HUES48 (cell line): ENCODE measurements around the gene SPINK5.

ENCODE experiments used
- H3K27ac ChIP-seq: one replicate; pipeline ENCODE4 v1.7.0; 2013; ENCODE audit warnings: low read depth, low read length, inconsistent platforms
- H3K27me3 ChIP-seq: 2 replicates; pipeline ENCODE4 v1.6.1; 2013; ENCODE audit warnings: mild to moderate bottlenecking, low read length; ENCODE audit not compliant: control insufficient read depth, insufficient read depth
- H3K36me3 ChIP-seq: 2 replicates; pipeline ENCODE4 v1.6.1; 2013; ENCODE audit warnings: low read length; ENCODE audit not compliant: control insufficient read depth, insufficient read depth
- H3K4me1 ChIP-seq: 2 replicates; pipeline ENCODE4 v1.6.1; 2013; ENCODE audit warnings: mild to moderate bottlenecking, low read length; ENCODE audit not compliant: control insufficient read depth, insufficient read depth
- H3K4me3 ChIP-seq: 2 replicates; pipeline ENCODE4 v1.5.1; 2013; ENCODE audit warnings: mild to moderate bottlenecking, low read depth, low read length
- H3K9ac ChIP-seq: 2 replicates; pipeline ENCODE4 v1.6.1; 2013; ENCODE audit warnings: mild to moderate bottlenecking, low read depth, low read length, moderate library complexity
- H3K9me3 ChIP-seq: 2 replicates; pipeline ENCODE4 v1.6.1; 2013; ENCODE audit warnings: low read length; ENCODE audit not compliant: control insufficient read depth, insufficient read depth

SPINK5 gene

DNA sequence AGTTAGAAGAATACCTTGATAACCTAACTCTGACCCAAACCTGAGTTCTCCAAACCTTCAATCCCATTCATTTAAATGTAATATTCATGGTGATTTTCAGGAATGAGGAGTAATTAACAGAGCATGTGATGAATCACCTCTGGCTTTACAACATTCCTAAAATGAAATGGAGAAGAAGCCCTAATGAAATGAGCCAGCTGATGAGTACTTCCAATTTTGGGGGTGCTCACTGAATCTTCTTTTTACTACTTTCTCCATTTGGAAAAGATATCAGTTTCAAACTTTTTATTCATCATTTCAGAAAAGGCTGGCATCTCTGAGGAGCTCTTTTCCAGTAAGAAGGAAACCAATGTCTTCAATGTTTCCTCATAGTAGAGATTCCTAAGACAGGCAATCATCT is 2.9 kb upstream of the SPINK5 start:
- peaks cover 3% of the 10 kb centered on the region; the same call in 1 of the 2 replicates for H3K36me3 ChIP-seq

DNA sequence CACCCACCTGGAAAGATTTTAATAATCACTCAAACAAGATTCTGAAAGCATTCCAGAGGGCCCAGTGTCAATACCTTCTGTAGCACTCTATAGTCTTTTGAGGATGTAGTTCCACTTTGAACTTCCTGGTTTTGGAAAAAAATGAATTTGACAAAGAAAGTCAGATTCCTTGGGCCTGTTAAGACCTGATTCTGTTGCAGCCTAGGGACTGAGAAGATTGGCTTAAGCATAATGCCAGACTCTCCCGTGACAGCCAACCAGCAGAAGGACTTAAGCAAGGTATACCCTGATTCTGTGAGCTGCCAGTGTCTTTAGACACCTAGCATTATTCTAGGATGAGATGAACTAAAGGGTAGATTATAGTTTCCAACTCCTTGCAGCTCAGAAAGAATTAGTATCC is 6.8 kb downstream of the SPINK5 start:
- H3K4me1 ChIP-seq, result peaks cover 11% of the 10 kb centered on the region; the same call in 1 of the 2 replicates
- H3K9me3 ChIP-seq, result no peaks in the 10 kb centered on the region
- H3K36me3 ChIP-seq, result 0 out of 2 replicates have a peak, but pooled peaks cover 1% of the 10 kb centered on the region
- H3K9ac ChIP-seq, result no peak overlapping the region
- H3K4me3 ChIP-seq, result no peak overlapping the region
- H3K27ac ChIP-seq, result no peak overlapping the region
- H3K27me3 ChIP-seq, result no peaks in the 10 kb centered on the region

More for the DNA sequence above, 2.9 kb upstream of the SPINK5 start:
- Histone ChIP-seq H3K9ac (no peak overlapping the region), H3K27me3 (no peaks in the 10 kb centered on the region), H3K9me3 (peaks cover 9% of the 10 kb centered on the region), H3K27ac (no peak overlapping the region), H3K4me3 (no peak overlapping the region), H3K4me1 (no peaks in the 10 kb centered on the region)

DNA sequence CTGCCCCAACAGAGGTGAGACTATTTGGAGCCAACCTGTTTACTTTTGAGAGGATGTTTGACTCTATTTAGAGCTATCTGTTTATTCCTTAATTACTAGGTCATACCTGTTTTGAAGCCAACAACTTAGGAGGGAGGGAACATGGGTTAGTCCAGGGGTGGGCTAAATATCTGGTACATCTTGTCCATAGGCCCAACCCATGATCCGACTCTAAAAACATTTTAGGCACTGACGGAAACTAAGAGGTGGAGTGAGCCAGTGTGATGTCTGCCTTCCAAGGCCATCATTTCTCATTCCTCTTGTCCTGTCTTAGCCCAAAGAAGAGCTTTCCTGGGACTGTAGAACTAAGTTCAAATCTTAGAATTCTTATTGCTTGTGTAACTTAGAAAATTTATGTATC is 8.4 kb downstream of the SPINK5 start:
- H3K4me3 ChIP-seq, result no peak overlapping the region
- H3K4me1 ChIP-seq, result peaks cover 11% of the 10 kb centered on the region; the same call in 1 of the 2 replicates
- no peaks in the 10 kb centered on the region for H3K27me3 ChIP-seq
- H3K9me3 ChIP-seq, result no peaks in the 10 kb centered on the region
- H3K27ac ChIP-seq, result no peak overlapping the region
- no peaks in the 10 kb centered on the region for H3K36me3 ChIP-seq
- H3K9ac ChIP-seq, result no peak overlapping the region

DNA sequence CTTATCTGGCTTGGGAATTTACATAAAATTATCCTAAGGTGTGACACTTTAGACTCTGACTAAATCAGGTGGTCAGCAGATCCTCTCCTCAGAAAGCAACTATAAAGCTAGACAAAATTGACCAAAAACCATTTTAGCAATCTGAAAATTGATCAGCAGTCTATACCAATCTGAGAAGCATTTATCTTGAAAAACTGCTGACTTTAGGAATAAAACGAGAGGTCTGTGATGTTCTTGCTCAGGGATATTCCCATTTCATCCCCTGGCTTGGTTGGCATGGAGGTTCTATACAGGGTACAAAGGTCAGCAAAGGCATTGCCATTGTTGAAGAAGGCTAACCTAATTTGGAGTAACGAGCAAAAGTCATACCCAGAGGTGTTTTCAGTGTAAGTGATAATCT is 11.7 kb downstream of the SPINK5 start:
- Histone ChIP-seq H3K9me3 (no peaks in the 10 kb centered on the region), H3K27me3 (no peaks in the 10 kb centered on the region), H3K4me3 (no peak overlapping the region), H3K9ac (no peak overlapping the region), H3K36me3 (no peaks in the 10 kb centered on the region), H3K27ac (no peak overlapping the region), H3K4me1 (peaks cover 7% of the 10 kb centered on the region; the same call in 1 of the 2 replicates)

- Histone ChIP-seq H3K9me3 (no peaks in the 10 kb centered on the region), H3K4me1 (no peaks in the 10 kb centered on the region), H3K27me3 (no peaks in the 10 kb centered on the region)
Observed at GRCh38 chr5:148083203-148083602, 19.4 kb downstream of the SPINK5 start.

DNA sequence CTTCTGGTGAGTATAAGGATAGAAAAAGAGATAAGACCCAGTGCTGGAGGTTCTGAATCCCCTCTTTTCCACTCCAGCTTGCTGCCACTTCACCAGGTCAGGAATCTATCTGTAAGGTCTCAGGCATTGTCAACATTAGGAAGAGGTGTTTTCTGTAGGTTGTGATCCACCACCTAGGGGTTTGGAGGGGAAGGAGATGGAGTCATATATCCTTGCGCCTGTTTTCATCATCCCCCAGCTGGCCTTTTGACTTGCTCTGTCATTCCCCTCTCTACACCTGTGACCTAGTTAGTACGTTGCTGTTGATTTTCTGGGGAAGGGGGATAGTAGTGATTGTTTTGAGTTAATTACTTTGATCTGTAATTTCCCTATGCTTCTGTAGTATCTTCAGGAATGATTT is 20.5 kb downstream of the SPINK5 start:
- Histone ChIP-seq H3K9me3 (no peaks in the 10 kb centered on the region), H3K27ac (no peak overlapping the region), H3K4me1 (no peaks in the 10 kb centered on the region), H3K4me3 (no peak overlapping the region), H3K9ac (no peak overlapping the region), H3K36me3 (no peaks in the 10 kb centered on the region), H3K27me3 (no peaks in the 10 kb centered on the region)

More at GRCh38 chr5:148083203-148083602, 19.4 kb downstream of the SPINK5 start:
- no peaks in the 10 kb centered on the region for H3K36me3 ChIP-seq
- no peak overlapping the region for H3K4me3 ChIP-seq
- H3K9ac ChIP-seq, result no peak overlapping the region
- no peak overlapping the region for H3K27ac ChIP-seq

DNA sequence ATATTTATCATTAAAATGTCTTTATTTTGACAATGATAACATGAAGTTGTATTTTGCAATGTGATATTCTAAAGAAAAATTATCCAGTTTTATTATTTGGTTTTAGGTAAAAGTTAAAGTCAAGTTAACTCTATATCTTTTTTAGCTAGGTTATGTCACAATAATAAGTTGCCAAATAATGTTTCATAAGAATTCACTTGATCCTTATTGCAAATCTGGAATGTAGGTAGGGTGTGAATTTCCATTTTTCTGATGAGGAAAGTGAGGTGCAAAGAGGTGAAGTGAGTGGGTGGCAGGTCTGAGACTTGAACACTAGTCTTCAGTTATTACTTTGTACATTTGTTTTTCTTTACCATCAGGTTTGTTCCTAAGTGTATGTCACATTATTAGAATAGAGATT is 21.5 kb downstream of the SPINK5 start:
- Histone ChIP-seq H3K9me3 (no peaks in the 10 kb centered on the region), H3K27ac (no peak overlapping the region), H3K36me3 (no peaks in the 10 kb centered on the region), H3K27me3 (no peaks in the 10 kb centered on the region), H3K4me1 (peaks cover 5% of the 10 kb centered on the region; the same call in 1 of the 2 replicates), H3K4me3 (no peak overlapping the region), H3K9ac (no peak overlapping the region)

DNA sequence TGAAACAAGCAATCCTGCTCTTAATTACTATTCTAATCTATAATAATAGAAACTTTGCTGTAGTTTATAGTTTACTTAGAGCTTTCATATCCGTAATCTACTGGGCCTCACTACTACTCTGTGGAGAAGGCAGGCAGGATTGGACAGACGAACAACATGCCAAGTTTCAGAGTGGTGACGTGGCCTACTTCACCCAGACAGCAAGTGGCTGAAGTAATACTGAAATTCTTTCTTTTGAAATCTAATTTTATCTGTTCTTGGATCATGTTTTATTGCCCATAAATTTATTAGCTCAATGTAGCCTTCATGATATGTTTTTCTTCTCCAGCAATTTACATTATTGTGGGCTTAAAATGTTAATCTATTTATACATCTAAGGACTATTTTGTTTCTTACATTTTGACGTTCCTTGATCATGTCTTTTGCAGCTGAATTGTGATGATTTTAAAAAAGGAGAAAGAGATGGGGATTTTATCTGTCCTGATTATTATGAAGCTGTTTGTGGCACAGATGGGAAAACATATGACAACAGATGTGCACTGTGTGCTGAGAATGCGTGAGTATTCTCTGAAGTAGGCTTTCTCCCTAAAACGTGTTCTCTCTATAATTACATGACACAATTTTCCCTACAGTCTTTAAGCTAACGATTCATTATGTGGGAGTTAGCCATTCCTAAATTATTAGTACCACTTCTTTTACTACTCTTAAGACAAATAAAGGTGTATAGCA is 22.4 kb downstream of the SPINK5 start:
- H3K9ac ChIP-seq, result no peak overlapping the region
- no peak overlapping the region for H3K4me3 ChIP-seq
- H3K36me3 ChIP-seq, result no peaks in the 10 kb centered on the region
- peaks cover 8% of the 10 kb centered on the region; the same call in 1 of the 2 replicates for H3K4me1 ChIP-seq
- no peak overlapping the region for H3K27ac ChIP-seq
- H3K9me3 ChIP-seq, result no peaks in the 10 kb centered on the region
- no peaks in the 10 kb centered on the region for H3K27me3 ChIP-seq

DNA sequence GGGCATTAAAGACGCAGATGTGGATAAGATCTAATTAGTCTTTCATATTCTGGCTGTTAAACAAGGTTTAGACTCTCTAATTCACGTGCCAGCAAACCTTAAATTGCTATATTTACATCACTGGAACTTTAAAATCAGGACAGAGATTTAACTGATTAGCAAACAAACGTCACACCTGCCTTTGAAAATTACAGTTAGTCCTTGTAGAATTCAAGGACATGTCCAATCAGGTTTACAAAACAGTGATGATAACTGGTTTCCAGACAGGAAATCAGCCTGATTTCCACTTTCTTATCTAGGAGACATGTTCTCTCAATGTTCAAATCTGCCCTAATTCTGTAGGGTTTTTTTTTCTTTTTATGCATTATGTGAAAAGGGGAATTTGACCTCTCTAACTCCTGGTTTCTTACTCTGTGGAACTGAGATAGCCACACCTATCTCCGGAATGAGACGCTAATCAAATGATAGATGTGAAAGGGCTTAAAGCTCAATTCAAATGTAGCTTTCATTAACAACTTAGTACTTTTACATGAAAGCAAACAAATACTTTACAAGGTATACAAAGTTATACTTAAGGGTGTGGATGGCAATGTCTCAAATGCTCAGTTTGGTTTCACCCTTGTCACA is 26.5 kb downstream of the SPINK5 start:
- Histone ChIP-seq H3K27me3 (no peaks in the 10 kb centered on the region), H3K27ac (no peak overlapping the region), H3K9ac (no peak overlapping the region), H3K4me3 (no peak overlapping the region), H3K4me1 (peaks cover 8% of the 10 kb centered on the region; the same call in 1 of the 2 replicates), H3K36me3 (peaks cover 13% of the 10 kb centered on the region; the same call in 1 of the 2 replicates), H3K9me3 (no peaks in the 10 kb centered on the region)

DNA sequence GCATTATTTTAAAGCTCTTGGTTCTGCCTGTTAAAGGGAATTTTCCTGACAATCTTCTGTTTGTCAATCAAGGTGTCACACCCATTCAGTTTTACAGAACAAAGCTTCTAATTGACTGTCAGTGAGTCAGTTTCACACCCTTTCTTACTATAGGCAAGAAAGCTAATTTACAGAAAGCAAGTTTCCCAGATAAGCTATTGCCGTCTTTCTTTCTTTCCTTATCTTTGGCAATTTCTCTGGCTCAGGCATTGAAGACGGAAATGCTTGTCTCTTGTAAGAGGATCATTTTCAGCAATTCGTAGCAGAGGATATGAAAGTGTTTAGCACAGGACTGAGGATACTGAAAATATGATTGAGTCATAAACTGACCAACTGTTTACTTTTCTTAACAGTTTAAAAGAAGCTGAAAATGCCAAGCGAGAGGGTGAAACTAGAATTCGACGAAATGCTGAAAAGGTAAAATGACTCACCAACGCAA is 27.0 kb downstream of the SPINK5 start:
- peak overlapping the region; percentile 68 for H3K27ac ChIP-seq
- H3K9ac ChIP-seq, result no peak overlapping the region
- H3K36me3 ChIP-seq, result peaks cover 15% of the 10 kb centered on the region; the same call in 1 of the 2 replicates
- no peaks in the 10 kb centered on the region for H3K9me3 ChIP-seq
- H3K27me3 ChIP-seq, result no peaks in the 10 kb centered on the region
- H3K4me3 ChIP-seq, result no peak overlapping the region
- H3K4me1 ChIP-seq, result peaks cover 8% of the 10 kb centered on the region; the same call in 1 of the 2 replicates
